NCI-H510A (cell line): ENCODE measurements around the gene HINFP.
"Not testable (repeated sequence)": the region's sequence is repeated elsewhere in the genome, so short reads cannot be mapped to it uniquely, and the experiment has no call there.

Source experiments
- DNase-seq: peaks from one replicate; lab custom pipeline; 2025; lab: John Stamatoyannopoulos, UW

HINFP gene

GRCh38 chr11:119117004-119117706, 4.2 kb upstream of the HINFP start:
- no peak for DNase-seq

DNA sequence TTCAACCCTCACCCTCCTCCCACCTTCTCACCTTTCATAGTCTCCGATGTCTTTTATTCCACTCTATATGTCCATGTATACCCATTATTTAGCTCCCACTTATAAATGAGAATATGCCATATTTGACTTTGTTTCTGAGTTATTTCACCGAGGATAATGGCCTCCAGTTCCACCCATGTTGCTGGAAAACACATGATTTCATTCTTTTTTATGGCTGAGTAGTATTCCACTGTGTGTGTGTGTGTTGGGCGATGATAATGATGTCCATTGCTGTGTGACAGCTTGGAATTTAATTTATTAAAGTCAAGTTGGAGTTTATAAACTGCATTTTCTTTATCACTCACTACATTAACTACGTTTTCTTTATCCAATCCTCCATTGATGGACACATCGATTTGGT, 3.2 kb upstream of the HINFP start:
- no peak for DNase-seq

GRCh38 chr11:119118946-119119345, 2.4 kb upstream of the HINFP start:
- no peak for DNase-seq

DNA sequence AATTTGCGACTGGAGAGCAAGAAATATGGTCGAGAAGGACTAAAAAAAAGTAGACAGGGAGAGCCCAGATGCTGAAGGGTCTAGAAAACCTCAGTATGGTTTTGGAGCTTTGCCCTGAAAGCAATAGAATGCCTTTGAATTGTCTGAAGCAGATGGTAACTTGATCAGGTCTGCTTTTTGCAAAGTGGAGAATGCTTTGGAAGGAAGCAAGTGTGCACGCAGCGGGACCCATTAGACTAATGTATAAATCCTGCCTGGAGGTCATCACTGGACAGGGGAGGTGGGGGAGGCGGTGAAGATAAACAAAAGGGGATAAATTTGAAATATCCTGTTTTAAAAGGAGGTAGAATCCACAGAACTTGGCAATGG, 757 bp upstream of the HINFP start:
- no peak for DNase-seq

GRCh38 chr11:119121811-119122124, 388 bp downstream of the HINFP start:
- DNase-seq: no peak

GRCh38 chr11:119125821-119126220, 4.4 kb downstream of the HINFP start:
- no peak for DNase-seq

GRCh38 chr11:119126675-119127268, 5.4 kb downstream of the HINFP start:
- no peak for DNase-seq

GRCh38 chr11:119130662-119131061, 9.3 kb downstream of the HINFP start:
- DNase-seq: no peak

- no peak for DNase-seq
Observed at GRCh38 chr11:119134389-119134978, 13.1 kb downstream of the HINFP start.

GRCh38 chr11:119139276-119139675, 17.9 kb downstream of the HINFP start:
- DNase-seq: not testable (repeated sequence)

DNA sequence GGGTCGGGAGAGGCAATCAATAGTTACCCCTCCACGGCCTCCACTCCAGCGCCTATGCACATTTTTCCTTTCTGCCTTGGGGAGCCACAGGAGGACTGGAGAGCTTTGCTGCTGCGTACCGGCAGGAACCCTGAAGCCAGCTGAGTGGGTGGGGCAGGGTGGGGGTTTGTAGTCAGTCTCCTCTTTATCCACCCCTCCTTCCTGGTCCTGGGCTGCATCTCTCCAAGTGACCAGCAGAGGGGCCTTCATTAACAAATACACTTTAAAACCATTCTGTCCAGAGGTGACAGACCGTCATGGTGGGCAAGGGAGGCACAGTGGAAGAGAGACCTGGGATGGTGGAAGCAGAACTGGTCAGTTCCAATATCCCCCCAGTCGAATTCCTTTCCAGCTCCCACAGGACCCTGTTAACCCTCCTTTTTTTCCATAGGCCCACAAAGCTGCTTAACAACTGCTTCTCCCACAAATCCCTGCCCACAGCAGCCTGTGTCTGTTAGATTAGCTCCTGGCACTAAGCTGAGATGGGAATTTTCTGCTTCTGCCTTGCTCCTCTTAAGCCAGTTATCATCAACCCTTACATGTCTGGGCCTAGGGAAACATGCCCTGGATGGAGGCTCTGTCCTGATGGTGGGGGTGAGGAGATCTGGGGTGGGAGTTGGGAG, 23.6 kb downstream of the HINFP start:
- peak; percentile 44 for DNase-seq

GRCh38 chr11:119145551-119145950, 24.2 kb downstream of the HINFP start:
- DNase-seq: no peak

DNA sequence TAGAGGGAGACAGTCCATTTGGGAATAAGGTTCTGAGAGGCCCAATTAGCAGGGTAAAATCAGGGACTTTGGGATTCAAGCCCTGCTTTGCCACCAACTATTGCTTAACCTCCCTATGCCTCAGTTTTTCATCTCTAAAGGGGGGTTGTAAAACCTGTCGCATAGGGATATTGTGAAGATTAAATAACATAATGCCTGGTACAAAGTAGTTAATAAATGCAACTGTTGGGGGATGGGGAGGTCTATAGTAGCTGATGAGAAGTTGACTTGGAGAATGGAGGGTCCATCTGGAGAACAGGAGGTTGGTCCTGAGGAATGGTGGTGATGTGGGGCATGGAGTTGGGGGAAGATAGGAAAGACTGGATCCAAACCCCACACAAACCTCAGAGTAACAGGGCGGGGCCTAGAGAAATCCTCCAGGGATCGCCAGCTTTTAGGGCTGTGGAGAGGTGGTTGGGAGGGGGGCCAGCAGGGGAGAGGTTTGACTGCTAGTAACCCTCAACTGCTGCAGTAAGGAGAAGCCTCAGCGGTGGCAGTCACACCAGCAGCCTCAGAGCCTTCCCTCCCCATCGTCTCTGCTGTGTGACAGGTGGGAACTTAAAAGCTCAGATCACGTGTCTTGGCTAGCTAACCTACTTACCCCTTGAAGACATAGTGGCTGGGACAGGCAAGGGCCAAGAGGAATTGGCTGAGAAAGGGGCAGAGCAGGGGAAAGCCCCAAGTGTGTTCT, 26.4 kb downstream of the HINFP start:
- DNase-seq: no peak

- no peak for DNase-seq
Observed at GRCh38 chr11:119148720-119149017, 27.3 kb downstream of the HINFP start.

- DNase-seq: no peak
Observed at GRCh38 chr11:119149018-119149785, 27.8 kb downstream of the HINFP start, which contains the start of gene ABCG4. TSS of gene ABCG4 (plus strand) at chr11:119149052. CDS start at chr11:119149966, 914 bp downstream.

DNA sequence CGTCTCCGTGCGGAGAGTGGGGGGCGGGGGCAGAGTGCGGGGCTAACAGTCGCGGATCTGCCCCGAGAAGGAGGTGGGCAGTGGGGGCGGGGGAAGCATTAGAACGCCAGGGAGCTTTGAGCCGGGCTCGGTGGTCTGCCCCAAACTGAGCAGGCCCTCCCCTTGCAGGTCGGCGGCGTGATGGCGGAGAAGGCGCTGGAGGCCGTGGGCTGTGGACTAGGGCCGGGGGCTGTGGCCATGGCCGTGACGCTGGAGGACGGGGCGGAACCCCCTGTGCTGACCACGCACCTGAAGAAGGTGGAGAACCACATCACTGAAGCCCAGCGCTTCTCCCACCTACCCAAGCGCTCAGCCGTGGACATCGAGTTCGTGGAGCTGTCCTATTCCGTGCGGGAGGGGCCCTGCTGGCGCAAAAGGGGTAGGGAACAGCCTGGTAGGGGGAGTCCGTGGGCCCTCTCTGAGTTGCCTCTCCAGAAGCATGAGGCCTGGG, 28.5 kb downstream of the HINFP start:
- DNase-seq: no peak

- DNase-seq: no peak
Observed at GRCh38 chr11:119152043-119152442, 30.7 kb downstream of the HINFP start.

- no peak for DNase-seq
Observed at GRCh38 chr11:119152604-119153003, 31.2 kb downstream of the HINFP start.

DNA sequence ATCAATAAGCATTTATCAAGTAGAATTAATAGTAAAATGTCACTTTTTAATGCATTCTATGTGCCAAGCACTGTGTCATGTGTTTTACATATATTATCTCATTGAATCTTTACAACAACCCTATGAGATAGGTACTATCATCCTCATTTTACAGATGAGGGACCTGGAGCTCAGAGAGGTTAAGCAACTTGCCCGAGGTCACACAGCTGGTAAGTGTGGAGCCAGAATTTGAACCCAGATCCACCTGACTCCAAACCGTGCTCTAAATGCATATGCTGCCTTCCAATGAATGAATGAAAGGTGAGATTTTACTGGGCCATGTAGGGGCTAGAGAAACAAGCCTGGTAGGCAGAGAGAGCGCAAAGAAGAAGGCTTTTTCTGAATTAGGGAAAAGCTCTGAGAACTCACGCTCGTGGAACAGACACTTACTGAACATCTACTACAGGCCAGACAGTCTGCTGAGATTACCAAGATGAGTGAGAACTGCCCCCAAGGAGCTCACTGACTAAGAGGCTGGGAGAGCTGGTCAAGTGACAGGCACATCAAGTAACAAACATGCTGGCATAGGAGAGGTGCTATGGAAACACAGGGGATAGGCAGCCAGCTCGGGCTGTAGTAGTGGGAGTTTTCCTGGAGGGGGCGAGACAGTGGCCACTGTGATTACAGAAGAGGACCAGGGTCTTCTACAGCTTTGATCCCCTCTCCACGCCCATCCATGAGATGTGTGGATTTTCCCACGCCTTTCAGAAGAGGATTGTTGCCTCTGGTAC, 31.9 kb downstream of the HINFP start:
- no peak for DNase-seq

DNA sequence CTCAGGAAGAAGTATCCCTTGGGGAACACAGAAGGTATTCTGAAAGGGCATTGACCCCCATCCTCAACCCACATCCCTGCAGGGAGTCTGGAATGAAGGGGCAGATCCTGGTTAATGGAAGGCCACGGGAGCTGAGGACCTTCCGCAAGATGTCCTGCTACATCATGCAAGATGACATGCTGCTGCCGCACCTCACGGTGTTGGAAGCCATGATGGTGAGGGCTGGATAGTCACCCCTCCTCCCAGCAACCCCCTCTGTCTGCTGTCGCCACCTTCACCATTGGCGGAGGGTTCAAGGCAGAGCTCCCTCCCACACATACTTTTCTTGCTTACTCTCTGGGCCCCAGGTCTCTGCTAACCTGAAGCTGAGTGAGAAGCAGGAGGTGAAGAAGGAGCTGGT, 32.8 kb downstream of the HINFP start:
- no peak for DNase-seq
